Thoracic aorta (tissue), 2 donors: Measurements from ENCODE around the gene MTCL1. TPM values are rescaled to one million over a fixed set of nuclear protein-coding genes. Genes with fewer than 3 reads are reported as not detected.

Source experiments
- ATAC-seq: fragments of 150-250 bp; one replicate; pipeline ENCODE4 v1.8.0; 2017; ENCODE audit warnings: low read depth; ENCODE audit not compliant: insufficient number of reproducible peaks, low FRiP score
- DNase-seq: peaks from one replicate; pipeline ENCODE4 v3.0.0-alpha.2; 2020; ENCODE audit warnings: low spot score
- H3K27ac ChIP-seq, 2 donors: fragments of 200-600 bp; sonication (generic); 1 replicate in 1 of 2; 2 replicates in 1 of 2; pipeline ENCODE4 v1.5.1; 2016; ENCODE audit warnings: mild to moderate bottlenecking in 2 of 2, moderate library complexity in 2 of 2
- H3K27me3 ChIP-seq: fragments of 200-600 bp; sonication (generic); replicated peaks from 2 replicates; pipeline ENCODE4 v1.6.0; 2016; ENCODE audit warnings: mild to moderate bottlenecking; ENCODE audit not compliant: insufficient read depth
- H3K36me3 ChIP-seq: fragments of 200-600 bp; sonication (generic); one replicate; pipeline ENCODE4 v1.5.1; 2016
- H3K4me1 ChIP-seq, 2 donors: fragments of 200-600 bp; sonication (generic); 1 replicate in 1 of 2; 2 replicates in 1 of 2; pipeline versions ENCODE4 v1.5.1 to v1.6.0; 2016; ENCODE audit warnings: low read depth in 2 of 2, mild to moderate bottlenecking in 1 of 2; ENCODE audit not compliant: control insufficient read depth in 1 of 2
- H3K4me3 ChIP-seq: fragments of 200-600 bp; sonication (generic); 2 replicates; pipeline ENCODE4 v1.5.1; 2016; ENCODE audit warnings: mild to moderate bottlenecking
- H3K9me3 ChIP-seq: fragments of 200-600 bp; sonication (generic); 2 replicates; pipeline ENCODE4 v1.5.1; 2016
- CTCF ChIP-seq: fragments of 200-600 bp; sonication (generic); IDR thresholded peaks from one replicate; pipeline ENCODE4 v1.5.1; 2019; ENCODE audit warnings: antibody characterized with exemption
- total RNA-seq, 2 donors: library from RNA; depleted of rRNA; stranded (reverse); fragments of >200 nt; gene quantifications; one replicate each; pipeline versions ENCODE4 v1.1.0 to v1.2.3, GENCODE V29; 2016

Gene MTCL1
- total RNA-seq, 2 donors from 2014 or later: 9.9 to 23.3 TPM

DNA sequence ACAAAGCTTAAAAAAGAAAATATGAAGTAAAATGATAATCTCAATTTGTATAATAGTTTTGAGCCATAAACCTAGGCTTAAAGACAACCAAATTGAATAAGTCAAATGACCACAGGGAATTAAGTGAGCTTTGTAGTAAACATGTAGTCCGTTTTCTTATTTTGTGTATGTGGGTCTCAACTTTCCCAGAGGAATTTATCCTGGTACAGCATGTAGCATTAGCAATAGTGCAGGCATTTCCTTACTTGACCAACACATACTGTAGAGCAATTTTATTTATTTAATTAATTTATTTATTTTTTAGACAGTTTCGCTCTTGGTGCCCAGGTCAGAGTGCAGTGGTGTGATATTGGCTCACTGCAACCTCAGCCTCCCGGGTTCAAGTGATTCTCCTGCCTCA, 37.5 kb upstream of the MTCL1 start:
- no peaks in the 10 kb centered on the region for H3K4me1 ChIP-seq
- DNase-seq: no peak
- H3K27me3 ChIP-seq: no peaks in the 10 kb centered on the region
- H3K9me3 ChIP-seq: no peaks in the 10 kb centered on the region
- no peak overlapping the region for H3K4me3 ChIP-seq
- no peak overlapping the region for H3K27ac ChIP-seq
- ATAC-seq: no peak
- H3K36me3 ChIP-seq: no peaks in the 10 kb centered on the region
- no peak for TF ChIP-seq CTCF

DNA sequence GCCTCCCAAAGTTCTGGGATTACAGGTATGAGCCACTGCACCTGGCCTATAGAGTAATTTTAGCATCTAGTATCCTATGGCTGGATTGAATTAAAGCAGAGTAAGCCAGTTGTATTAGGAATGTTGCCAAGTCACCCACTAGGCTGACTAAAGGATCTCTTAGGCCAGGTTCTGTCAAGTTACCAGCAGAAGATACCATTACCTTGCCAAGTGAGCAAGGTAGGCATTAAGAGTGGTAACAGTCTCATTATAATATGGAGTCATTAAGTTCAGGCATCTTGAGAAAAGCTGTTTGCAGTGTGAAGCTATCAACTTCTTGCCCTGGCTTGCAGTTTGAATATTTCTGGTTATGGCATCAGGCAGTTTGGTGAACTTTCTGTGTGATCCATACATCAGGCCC, 37.0 kb upstream of the MTCL1 start:
- TF ChIP-seq CTCF: no peak
- DNase-seq (no peak), ATAC-seq (no peak)
- Histone ChIP-seq H3K36me3 (no peaks in the 10 kb centered on the region), H3K4me3 (no peak overlapping the region), H3K27me3 (no peaks in the 10 kb centered on the region), H3K27ac (no peak overlapping the region), H3K4me1 (no peaks in the 10 kb centered on the region), H3K9me3 (no peaks in the 10 kb centered on the region)

- TF ChIP-seq CTCF: no peak
- H3K4me1 ChIP-seq: no peaks in the 10 kb centered on the region
- no peaks in the 10 kb centered on the region for H3K27me3 ChIP-seq
- H3K4me3 ChIP-seq: no peak overlapping the region
- no peaks in the 10 kb centered on the region for H3K36me3 ChIP-seq
- ATAC-seq (no peak), DNase-seq (no peak)
- H3K27ac ChIP-seq: no peak overlapping the region
- no peaks in the 10 kb centered on the region for H3K9me3 ChIP-seq
Observed at GRCh38 chr18:8669571-8669970, 35.8 kb upstream of the MTCL1 start.

- Histone ChIP-seq H3K9me3 (no peaks in the 10 kb centered on the region), H3K36me3 (no peaks in the 10 kb centered on the region), H3K4me3 (no peak overlapping the region), H3K4me1 (peaks cover 0 to 8% of the 10 kb centered on the region in 2 donors), H3K27me3 (no peaks in the 10 kb centered on the region), H3K27ac (no peak overlapping the region)
- DNase-seq (no peak), ATAC-seq (no peak)
- TF ChIP-seq CTCF: no peak
Observed at GRCh38 chr18:8673256-8674209, 31.8 kb upstream of the MTCL1 start.

GRCh38 chr18:8675057-8675456, 30.3 kb upstream of the MTCL1 start:
- Histone ChIP-seq H3K36me3 (no peaks in the 10 kb centered on the region), H3K4me3 (no peak overlapping the region), H3K27me3 (no peaks in the 10 kb centered on the region), H3K9me3 (no peaks in the 10 kb centered on the region), H3K27ac (no peak overlapping the region), H3K4me1 (peaks cover 0 to 8% of the 10 kb centered on the region in 2 donors)
- DNase-seq: no peak
- no peak for TF ChIP-seq CTCF
- ATAC-seq: no peak
